ENCODE measurements around the gene SLC35F3. TPM values are rescaled to one million over a fixed set of nuclear protein-coding genes. Genes with fewer than 3 reads are reported as not detected.

SLC35F3 gene
- total RNA-seq: 1.9 TPM in 1 of 2 replicates, not detected in the other

DNA sequence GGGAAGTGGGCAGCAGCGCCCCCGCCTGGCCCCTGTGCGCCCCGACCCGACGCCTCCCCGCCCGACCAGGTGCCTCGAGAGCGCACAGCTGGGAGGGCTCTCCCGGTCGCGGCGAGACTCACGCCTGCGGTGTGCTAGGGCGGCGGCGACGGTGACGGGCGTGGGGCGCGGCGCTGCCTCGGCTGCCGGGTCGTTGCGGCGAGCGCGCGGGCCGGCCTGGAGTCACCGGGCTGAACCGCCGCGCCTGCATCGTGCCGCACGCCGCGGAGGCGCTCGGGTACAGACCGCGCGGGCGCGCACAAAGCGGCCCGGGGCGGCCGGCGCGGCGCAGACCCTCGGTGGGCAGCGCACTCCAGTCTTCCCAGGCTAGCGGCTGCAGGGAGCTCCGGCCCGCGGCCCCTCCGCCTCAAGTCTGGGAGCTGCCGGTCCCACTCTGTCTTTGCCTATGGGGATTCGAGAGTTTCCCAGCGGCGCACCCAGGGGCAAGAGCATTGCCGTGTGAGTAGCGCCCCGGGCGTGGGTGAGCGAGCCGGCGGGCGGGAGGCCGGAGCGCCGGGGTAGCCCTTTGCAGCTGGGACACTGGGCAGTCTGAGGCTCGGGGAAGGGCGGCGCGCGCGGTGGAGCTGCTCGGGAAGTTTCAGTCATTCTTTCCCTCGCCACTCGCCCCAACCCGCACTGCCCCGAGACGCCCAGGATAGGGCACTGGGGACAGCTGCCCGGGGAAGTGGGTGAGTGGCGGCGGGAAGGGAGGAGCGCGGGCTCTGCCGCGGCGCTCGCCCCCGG is at the start of gene SLC35F3:
Gene SLC35F3 (plus strand): TSS at position 44 of the 783 bp plus-strand sequence.

DNA sequence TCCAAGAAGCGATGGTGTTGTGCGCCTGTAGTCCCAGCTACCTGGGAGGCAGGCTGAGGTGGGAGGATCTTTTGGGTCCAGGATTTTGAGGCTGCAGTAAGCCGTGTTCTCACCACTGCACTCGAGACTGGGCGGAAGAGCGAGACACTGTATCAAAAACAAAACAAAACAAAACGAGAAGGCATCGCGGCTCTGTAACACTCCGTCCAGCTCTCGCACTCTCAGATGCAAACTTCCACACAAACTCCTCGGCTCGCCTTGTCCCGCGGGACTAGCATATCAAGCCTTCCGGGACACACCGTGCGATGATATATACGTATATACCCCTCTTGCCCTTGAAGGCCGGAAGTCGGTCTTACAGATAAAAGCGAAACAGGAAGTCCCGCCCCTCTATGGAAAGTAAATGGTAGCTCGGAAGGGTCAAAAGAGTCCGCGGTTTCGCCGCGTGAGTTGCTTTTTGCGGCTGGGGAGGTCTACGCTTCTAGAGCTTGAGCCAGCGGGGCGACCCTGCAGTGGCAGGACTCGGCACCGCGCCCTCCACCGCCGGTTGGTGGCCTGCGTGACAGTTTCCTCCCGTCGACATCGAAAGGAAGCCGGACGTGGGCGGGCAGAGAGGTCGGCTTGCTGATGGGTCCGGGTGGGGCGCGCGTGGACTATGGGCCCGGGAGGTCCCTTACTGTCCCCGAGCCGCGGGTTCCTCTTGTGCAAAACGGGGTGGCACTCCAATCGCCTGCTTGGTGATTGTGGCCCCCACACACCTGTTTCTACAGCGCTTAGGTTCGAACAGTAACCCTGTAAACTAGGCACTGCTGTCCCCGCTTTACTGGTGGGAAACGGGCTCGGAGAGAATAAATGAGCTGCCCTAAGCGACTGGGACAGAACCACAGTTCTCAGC is 468.8 kb downstream of the SLC35F3 start, which contains the start of gene COA6:
Gene COA6 (plus strand): TSS at position 393 of the 895 bp plus-strand sequence. CDS start 11 bp downstream, at position 404.

Small RNAs within 50 kb of the gene (small RNA-seq; reads per million reads assigned to genes)
- not detected for gene MIR4671 (ENCODE audit: low replicate concordance)
